ENCODE measurements around the gene ERC2.

GRCh38 chr3:55554634-55555425, 913.4 kb downstream of the ERC2 start:
- TF ChIP-seq CTCF (IDR thresholded peaks at IDR 0.05; ENCODE audit: low read length) (no peak), EZH2 (IDR thresholded peaks at IDR 0.05; ENCODE audit: borderline replicate concordance, low read length) (no peak)
